SK-N-MC (cell line): ENCODE results near the gene MAS1L.

Experiments used
- DNase-seq: peaks from one replicate; pipeline ENCODE4 v3.0.0-alpha.2; 2011; ENCODE audit warnings: low read depth, low spot score
- H3K27ac ChIP-seq: fragments of 200-600 bp; sonication (generic); 2 replicates; pipeline ENCODE4 v1.5.1; 2016; ENCODE audit warnings: mixed run types
- H3K36me3 ChIP-seq: fragments of 200-600 bp; sonication (generic); 2 replicates; pipeline ENCODE4 v1.6.1; 2017; ENCODE audit warnings: antibody characterized with exemption, low read length, mixed read lengths; ENCODE audit not compliant: insufficient read depth
- H3K4me3 ChIP-seq: fragments of 200-600 bp; sonication (generic); 2 replicates; pipeline ENCODE4 v1.5.1; 2016
- H3K9ac ChIP-seq: fragments of 200-600 bp; sonication (generic); 2 replicates; pipeline ENCODE4 v1.8.0; 2017; ENCODE audit warnings: mixed run types, mixed read lengths; ENCODE audit not compliant: insufficient read length
- H3K9me3 ChIP-seq: fragments of 200-600 bp; sonication (generic); 2 replicates; pipeline ENCODE4 v1.6.1; 2017; ENCODE audit warnings: low read depth, mild to moderate bottlenecking, antibody characterized with exemption, low read length, moderate library complexity, mixed read lengths
- EZH2 ChIP-seq: fragments of 200-600 bp; sonication (generic); IDR thresholded peaks from one replicate; pipeline ENCODE4 v1.6.1; 2017; ENCODE audit warnings: antibody characterized with exemption
- FOXP2 ChIP-seq: optimal IDR thresholded peaks from 2 replicates; pipeline ENCODE3; 2011; ENCODE audit warnings: mild to moderate bottlenecking, moderate library complexity; ENCODE audit not compliant: insufficient read depth; ENCODE audit errors: extremely low read length, control extremely low read depth
- POLR2AphosphoS5 ChIP-seq: IDR thresholded peaks from 2 replicates; pipeline ENCODE4 v1.6.1; 2012; ENCODE audit warnings: mild to moderate bottlenecking, low read depth, low read length, borderline replicate concordance

The MAS1L gene

DNA sequence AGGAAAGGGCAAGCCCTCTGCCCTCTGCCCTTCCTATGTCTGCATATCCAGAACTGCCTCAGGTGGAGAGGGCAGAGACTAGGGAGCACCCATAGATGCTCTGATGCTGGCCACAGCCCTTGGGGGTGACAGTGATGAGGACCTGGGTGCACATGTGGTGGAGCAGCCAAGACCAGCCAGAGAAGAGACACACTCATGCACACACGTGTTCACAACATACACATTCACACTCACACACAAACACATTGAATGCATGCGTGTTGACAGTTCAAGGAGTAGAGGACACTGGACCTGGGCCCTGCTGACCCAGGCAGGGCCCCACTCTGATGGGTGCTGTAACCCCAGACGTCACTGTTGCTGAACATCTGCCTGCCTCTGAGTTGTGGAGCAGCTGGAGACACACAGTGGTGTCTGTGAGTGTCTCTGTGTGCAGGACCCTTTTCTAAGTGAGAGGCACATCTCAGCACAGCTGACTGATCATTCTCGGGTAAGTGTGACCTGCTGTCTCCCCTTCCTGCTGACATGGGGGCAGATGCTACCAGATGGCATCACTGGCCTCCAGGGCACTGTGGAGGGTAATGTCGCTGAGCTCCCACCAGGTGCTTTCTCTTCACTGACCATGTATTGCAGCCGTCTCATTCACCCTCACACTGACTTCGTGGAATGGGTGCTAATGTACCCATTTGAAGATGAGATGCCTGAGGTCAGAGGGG lies 30.1 kb upstream of the MAS1L start:
- no peak overlapping the region for H3K9ac ChIP-seq
- TF ChIP-seq POLR2AphosphoS5 (no peak), FOXP2 (no peak), EZH2 (no peak)
- no peak for DNase-seq
- H3K9me3 ChIP-seq = no peaks in the 10 kb centered on the region
- H3K27ac ChIP-seq = no peak overlapping the region
- no peaks in the 10 kb centered on the region for H3K36me3 ChIP-seq
- H3K4me3 ChIP-seq = no peak overlapping the region

- no peak overlapping the region for H3K27ac ChIP-seq
These were observed 29.5 kb upstream of the MAS1L start for GRCh38 chr6:29517245-29517644.

GRCh38 chr6:29516108-29516507 lies 28.4 kb upstream of the MAS1L start:
- no peak overlapping the region for H3K27ac ChIP-seq
- TF ChIP-seq POLR2AphosphoS5 (no peak), FOXP2 (no peak), EZH2 (no peak)
- H3K9me3 ChIP-seq = no peaks in the 10 kb centered on the region
- no peaks in the 10 kb centered on the region for H3K36me3 ChIP-seq
- no peak overlapping the region for H3K9ac ChIP-seq
- no peak overlapping the region for H3K4me3 ChIP-seq
- no peak for DNase-seq

More at GRCh38 chr6:29517245-29517644, 29.5 kb upstream of the MAS1L start:
- TF ChIP-seq FOXP2 (no peak), EZH2 (no peak), POLR2AphosphoS5 (no peak)
- Histone ChIP-seq H3K36me3 (no peaks in the 10 kb centered on the region), H3K9ac (no peak overlapping the region), H3K4me3 (no peak overlapping the region), H3K9me3 (no peaks in the 10 kb centered on the region)
- DNase-seq = no peak

DNA sequence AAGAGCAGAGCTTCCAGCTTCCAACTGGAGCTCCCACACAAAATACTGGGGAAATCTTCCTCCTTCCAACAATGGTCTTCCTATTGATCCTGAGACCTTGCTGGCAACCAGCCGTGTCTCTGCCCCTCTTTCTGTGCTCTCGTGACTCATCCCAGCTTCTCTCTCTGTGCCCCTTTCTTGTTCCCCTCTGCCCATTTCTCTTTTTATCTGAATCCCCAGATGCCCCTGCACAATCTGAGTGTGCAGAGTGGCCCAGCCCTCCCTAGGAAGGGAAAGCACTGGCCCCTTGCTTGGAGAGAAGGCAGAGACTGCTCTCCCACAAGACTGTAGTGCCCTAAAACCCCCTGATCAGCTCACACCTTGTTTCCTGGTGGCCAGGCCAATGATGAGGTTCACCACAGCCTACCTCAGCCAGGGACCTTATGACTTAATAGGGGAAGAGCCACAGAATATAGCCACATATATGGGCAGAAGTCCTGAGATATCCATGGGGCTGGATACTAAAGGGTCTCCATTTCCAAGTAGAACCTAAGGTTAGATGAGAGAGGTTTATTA lies 23.1 kb upstream of the MAS1L start:
- DNase-seq = no peak
- TF ChIP-seq FOXP2 (no peak), POLR2AphosphoS5 (no peak), EZH2 (no peak)
- Histone ChIP-seq H3K36me3 (no peaks in the 10 kb centered on the region), H3K27ac (no peak overlapping the region), H3K4me3 (no peak overlapping the region), H3K9me3 (no peaks in the 10 kb centered on the region), H3K9ac (no peak overlapping the region)

DNA sequence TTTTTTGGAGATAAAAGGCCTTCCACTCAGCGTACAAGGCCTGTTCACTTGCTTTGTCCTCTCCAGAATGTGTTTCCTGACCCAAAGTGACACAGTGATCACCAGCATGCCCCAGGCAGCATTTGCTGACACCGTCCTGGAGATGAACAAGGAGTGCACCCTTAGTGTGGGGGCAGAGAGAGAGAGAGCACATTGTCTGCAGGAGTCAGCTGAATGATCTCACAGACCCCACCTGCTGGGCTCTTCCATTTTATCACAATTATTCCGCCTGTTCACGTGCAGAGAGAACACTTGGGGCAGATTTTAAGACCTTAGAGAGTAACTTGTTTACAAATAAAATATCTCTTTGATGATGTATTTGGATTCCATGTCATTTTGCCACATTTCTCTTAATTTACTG lies 22.4 kb upstream of the MAS1L start:
- Histone ChIP-seq H3K9ac (no peak overlapping the region), H3K9me3 (no peaks in the 10 kb centered on the region), H3K27ac (no peak overlapping the region), H3K4me3 (no peak overlapping the region), H3K36me3 (no peaks in the 10 kb centered on the region)
- TF ChIP-seq EZH2 (no peak), FOXP2 (no peak), POLR2AphosphoS5 (no peak)
- DNase-seq = no peak

DNA sequence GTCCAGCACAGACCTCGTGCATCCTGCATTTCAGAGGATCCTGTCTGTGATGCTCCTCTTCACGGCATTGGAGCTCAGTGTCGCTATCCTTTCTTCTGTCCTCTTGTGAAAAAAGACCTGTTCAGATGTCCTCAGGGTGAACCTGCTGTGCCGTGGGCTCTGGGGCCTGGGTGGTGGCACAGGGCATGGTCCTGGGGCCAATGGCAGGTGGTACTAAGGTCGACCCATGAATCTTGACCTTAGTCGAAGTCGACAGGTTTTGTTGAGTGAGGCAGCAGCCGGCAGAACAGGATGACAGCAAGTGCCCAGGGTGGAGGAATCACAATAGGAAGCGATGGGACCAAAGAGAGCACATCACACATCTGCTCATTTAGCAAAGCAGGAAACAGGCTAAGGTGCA lies 22.0 kb upstream of the MAS1L start:
- no peaks in the 10 kb centered on the region for H3K9me3 ChIP-seq
- no peak overlapping the region for H3K4me3 ChIP-seq
- no peaks in the 10 kb centered on the region for H3K36me3 ChIP-seq

DNA sequence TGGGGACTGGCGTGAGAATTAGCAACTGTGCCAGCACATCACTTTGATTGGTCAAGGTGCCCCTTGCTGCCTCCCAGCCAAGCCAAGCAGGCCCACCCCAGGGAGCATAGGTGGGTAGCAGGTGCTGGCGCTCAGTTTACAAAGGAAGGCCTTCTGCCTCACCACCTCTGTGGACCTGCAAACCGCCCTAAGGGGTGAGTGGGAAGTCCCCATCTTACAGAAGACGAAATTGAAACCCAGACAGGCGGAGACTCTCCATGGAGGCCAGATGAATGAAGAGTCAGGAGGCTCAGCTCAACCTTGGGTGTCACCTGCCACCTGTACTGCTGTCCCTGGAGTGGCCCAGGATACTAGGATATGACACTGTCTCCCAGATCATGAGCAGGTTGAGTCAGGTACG lies 21.5 kb upstream of the MAS1L start:
- TF ChIP-seq EZH2 (no peak), FOXP2 (no peak), POLR2AphosphoS5 (no peak)
- no peak overlapping the region for H3K9ac ChIP-seq
- no peak for DNase-seq
- no peak overlapping the region for H3K4me3 ChIP-seq
- no peak overlapping the region for H3K27ac ChIP-seq
- H3K36me3 ChIP-seq = no peaks in the 10 kb centered on the region
- H3K9me3 ChIP-seq = no peaks in the 10 kb centered on the region

More for the DNA sequence above, 22.0 kb upstream of the MAS1L start:
- DNase-seq = no peak
- Histone ChIP-seq H3K27ac (no peak overlapping the region), H3K9ac (no peak overlapping the region)
- no peak for TF ChIP-seq FOXP2
- TF ChIP-seq EZH2 = no peak
- TF ChIP-seq POLR2AphosphoS5 = no peak

GRCh38 chr6:29507319-29507718 lies 19.6 kb upstream of the MAS1L start:
- no peak for DNase-seq
- TF ChIP-seq FOXP2 = no peak
- TF ChIP-seq EZH2 = no peak
- no peak for TF ChIP-seq POLR2AphosphoS5
- no peaks in the 10 kb centered on the region for H3K36me3 ChIP-seq
- no peak overlapping the region for H3K9ac ChIP-seq
- no peaks in the 10 kb centered on the region for H3K9me3 ChIP-seq
- H3K27ac ChIP-seq = no peak overlapping the region
- H3K4me3 ChIP-seq = no peak overlapping the region
